Measurements from ENCODE around the gene GSX2.
"Not testable (repeated sequence)": the region's sequence is repeated elsewhere in the genome, so short reads cannot be mapped to it uniquely, and the experiment has no call there.

Gene GSX2

GRCh38 chr4:54099748-54100574 is at the start of gene GSX2:
Gene GSX2 (plus strand): TSS chr4:54100163. CDS start chr4:54100345, 182 bp downstream.
- no peak for DNase-seq (ENCODE audit: low read depth)

DNA sequence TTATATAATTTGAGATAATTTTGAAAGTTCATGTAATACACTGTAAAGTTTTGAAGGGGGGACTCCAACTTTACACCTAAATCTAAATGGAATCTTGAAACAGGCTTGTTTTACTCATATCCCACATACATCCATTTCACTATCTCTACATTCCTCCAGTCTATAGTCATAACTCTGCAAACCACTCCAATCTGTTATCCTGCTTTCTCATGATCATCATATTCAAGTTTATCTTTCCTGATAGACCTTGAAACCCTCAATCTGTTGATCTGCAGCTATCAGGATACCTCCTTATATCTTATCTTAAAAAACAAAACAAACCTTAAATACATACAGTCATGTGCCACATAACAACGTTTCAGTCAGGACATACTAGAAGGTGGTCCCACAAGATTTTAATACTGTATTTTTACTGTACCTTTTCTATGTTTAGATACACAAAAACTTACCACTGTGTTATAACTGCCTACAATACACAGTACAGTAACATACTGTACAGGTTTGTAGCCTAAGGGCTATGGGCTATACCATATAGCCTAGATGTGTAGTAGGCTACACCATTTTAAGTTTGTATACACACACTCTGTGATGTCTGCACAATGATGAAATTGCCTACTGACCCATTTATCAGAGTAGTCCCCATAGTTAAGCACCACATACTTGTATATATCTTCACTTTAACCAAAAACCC is 49.6 kb upstream of the GSX2 start:
- no peak for DNase-seq (ENCODE audit: low read depth)

DNA sequence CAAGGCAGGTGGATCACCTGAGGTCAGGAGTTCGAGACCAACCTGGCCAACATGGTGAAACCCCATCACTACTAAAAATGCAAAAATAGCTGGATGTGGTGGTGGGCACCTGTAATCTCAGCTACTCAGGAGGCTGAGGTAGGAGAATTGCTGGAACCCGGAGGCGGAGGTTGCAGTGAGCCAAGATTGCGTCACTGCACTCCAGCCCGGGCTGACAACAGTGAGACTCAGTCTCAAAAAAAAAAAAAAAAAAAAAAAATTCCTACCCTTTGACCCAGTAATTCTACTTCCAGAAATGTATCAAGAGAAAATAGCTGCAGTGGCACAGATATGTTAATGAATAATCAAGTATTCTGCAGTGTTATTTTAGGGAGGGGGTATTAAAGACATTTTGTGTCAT is 46.6 kb upstream of the GSX2 start:
- DNase-seq (ENCODE audit: low read depth), result not testable (repeated sequence)

GRCh38 chr4:54054501-54054900 is 45.5 kb upstream of the GSX2 start:
- DNase-seq (ENCODE audit: low read depth), result no peak

- DNase-seq (ENCODE audit: low read depth), result no peak
Observed at GRCh38 chr4:54055494-54055893, 44.5 kb upstream of the GSX2 start.

DNA sequence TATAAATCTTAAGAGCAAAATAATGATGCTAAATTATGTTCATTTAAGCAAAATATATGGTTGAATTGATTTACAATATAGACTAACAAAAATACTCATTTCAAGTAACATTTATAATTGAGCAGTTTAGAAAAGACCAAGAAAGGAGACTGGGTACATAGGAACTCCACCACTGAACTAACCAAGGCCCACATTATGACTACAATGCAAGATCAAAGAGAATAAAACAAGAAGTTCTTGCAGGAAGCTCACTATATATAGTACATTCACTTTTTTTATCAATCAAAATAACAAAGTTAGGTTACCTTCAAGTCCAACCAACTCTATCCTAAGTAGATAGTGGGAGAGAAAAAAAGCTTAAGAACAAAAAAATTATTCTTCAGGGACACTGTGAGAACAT is 43.6 kb upstream of the GSX2 start:
- no peak for DNase-seq (ENCODE audit: low read depth)

GRCh38 chr4:54058171-54058570 is 41.8 kb upstream of the GSX2 start:
- no peak for DNase-seq (ENCODE audit: low read depth)

DNA sequence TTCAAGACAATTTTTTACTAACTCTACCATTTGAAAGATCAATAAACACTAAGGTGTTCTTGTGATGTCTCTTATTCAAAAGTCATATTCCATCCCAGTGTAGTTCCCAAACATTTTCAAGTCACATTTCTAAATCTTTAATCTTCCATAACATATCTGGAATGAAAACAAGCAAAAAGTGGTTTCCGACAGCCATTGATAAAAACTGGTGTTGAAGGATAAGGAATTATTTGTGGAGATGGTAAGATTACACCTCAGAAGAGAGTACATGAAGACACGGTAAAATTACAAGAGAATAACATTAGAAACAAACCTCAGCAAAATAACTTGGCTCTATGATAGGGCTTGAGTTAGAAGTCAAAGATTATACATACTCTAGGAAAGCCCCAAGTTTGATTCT is 39.8 kb upstream of the GSX2 start:
- no peak for DNase-seq (ENCODE audit: low read depth)

DNA sequence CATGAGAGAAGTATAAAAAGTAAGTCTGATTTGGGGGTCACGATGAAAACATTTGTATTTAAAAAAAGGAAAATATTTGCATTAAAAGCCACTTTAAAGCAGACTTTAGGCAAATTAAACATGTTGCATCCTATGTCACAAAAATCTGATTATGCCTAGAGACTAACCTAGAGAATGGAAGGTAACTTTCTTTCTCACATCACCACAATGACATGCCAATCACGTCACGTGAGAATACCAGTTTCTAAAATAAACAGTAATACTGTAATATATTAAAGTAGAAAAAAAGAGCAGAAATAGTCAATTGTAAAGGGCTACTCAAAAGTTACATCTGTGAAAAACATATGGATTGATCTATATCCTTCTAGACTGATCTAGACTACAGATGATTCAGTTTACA is 38.9 kb upstream of the GSX2 start:
- no peak for DNase-seq (ENCODE audit: low read depth)

DNA sequence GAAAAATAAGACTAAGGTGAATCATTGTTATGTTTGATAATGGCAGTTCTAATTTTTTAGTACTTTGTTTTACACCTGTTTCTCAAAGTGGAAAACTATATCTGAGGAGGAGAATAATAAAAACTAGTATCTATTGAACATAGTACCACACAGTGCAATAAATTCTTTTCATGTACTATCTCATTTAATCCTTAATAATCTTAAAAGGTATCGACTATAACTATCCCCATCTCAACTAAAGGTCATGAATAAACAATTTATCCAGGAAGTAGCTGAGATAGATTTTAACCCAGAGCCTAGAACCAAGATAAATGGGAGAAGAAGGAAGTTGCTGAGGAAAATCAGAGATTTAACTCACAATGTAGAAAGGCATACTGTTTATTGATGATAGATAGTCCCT is 38.1 kb upstream of the GSX2 start:
- no peak for DNase-seq (ENCODE audit: low read depth)

DNA sequence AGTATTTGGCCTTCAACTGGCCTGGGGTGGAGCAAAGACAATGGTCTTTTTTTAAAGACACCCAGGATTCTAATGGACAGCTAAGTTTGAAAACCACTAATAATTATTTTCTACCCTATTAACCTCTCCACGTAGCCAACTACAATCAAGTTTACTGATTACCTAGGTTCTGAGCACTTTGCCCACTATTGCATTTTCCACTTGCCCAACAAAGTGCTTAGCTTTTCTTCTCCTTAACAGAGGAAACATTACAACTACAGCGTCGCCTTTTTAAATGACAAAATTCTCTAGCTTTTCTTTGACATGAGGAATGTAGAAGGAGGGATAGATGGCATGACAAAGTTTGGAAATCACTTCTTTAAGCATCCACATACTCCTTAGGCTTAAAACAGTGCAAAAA is 37.6 kb upstream of the GSX2 start:
- no peak for DNase-seq (ENCODE audit: low read depth)

DNA sequence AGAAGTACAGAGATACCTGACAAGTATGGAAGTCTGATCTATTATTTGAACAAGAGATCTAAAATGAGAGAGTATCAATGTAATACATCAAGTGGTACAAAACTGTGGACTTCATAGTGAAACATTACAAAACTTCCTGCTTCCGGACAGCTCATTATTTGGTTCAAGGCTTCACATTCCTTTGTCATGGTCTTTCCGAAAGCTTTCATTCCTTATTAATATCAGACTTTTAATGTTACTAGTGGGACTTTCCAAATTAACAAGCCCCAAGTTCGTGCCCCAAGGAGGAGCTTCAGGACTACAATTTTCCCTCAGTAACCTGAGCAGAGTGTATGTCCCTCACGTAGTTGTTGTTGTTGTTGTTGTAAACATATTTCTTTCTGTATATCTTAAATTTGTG is 36.7 kb upstream of the GSX2 start:
- no peak for DNase-seq (ENCODE audit: low read depth)

- DNase-seq (ENCODE audit: low read depth), result no peak
Observed at GRCh38 chr4:54063737-54064316, 36.1 kb upstream of the GSX2 start.

GRCh38 chr4:54064317-54065111 is 35.4 kb upstream of the GSX2 start, which contains the start of gene CHIC2:
Gene CHIC2 (minus strand): TSS chr4:54064605. CDS start chr4:54064300, 305 bp downstream.
- DNase-seq (ENCODE audit: low read depth), result peak; percentile 54

GRCh38 chr4:54065282-54066087 is 34.5 kb upstream of the GSX2 start:
- DNase-seq (ENCODE audit: low read depth), result peak; percentile 53

GRCh38 chr4:54066088-54066415 is 33.9 kb upstream of the GSX2 start:
- DNase-seq (ENCODE audit: low read depth), result no peak

GRCh38 chr4:54066718-54067129 is 33.2 kb upstream of the GSX2 start:
- DNase-seq (ENCODE audit: low read depth), result no peak

GRCh38 chr4:54067166-54067565 is 32.8 kb upstream of the GSX2 start:
- DNase-seq (ENCODE audit: low read depth), result peak; percentile 64

GRCh38 chr4:54073271-54073880 is 26.6 kb upstream of the GSX2 start:
- no peak for DNase-seq (ENCODE audit: low read depth)

DNA sequence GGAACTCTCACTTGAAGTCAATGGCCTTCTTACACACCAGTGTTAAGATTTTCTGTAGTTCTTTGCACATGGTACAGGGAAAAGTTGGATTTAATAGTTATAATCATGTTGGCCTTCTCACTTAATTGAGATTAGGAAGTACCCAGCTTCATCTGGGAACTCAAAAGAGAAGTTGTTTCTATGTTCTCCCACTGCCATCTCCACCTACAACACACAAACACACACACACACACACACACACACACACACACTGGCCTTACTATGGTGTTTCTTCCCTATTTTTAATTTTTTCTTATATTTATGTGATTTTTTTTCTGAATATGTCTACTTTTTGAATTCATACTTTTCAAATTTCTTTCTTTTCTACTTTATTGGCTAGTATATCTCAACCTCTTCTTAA is 25.6 kb upstream of the GSX2 start:
- no peak for DNase-seq (ENCODE audit: low read depth)

DNA sequence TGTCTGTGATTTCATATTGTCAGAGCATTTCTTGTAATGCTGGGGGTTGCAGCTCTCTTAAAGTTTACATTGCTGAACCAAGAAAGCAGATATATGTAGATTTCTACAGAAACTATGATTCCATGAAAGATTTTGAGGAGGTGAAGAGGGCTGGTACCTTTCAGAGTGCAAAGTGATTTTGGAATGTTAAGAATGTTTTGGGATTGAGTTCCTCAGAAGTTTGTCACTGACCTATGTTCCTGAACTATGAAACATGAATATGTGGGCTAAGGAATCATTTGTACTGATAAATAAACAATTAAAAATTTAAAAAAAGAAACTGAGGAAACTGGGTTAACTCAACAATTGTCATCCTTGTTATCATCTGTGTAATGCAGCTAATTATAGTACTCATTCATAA is 23.3 kb upstream of the GSX2 start:
- DNase-seq (ENCODE audit: low read depth), result no peak
